Right lobe of liver (tissue), 6 donors: ENCODE measurements around the gene PRCC. TPM values are rescaled to one million over a fixed set of nuclear protein-coding genes. Genes with fewer than 3 reads are reported as not detected.

Experiments
- ATAC-seq, 4 donors: fragments of 200-7000 bp; cut with Tn5 transposase; one replicate each; pipeline ENCODE4 v1.9.1; 2020; ENCODE audit warnings: mild to moderate bottlenecking in 4 of 4, moderate library complexity in 4 of 4
- DNase-seq, 3 donors: peaks; one replicate each; pipeline ENCODE4 v3.0.0-alpha.2; 2020
- H3K27ac ChIP-seq, 3 donors: fragments of 200-600 bp; one replicate each; pipeline ENCODE4 v1.8.0; 2022
- H3K27me3 ChIP-seq, 2 donors: fragments of 200-600 bp; one replicate each; pipeline ENCODE4 v1.8.0; 2022
- H3K36me3 ChIP-seq, 4 donors: fragments of 200-600 bp; sonication (generic) in 1 of 4; one replicate each; pipeline versions ENCODE4 v1.5.1 to v1.8.0; 2017 to 2022; ENCODE audit warnings: control low read depth in 1 of 4
- H3K4me1 ChIP-seq, 4 donors: fragments of 200-600 bp; sonication (generic) in 1 of 4; one replicate each; pipeline versions ENCODE4 v1.5.1 to v1.8.0; 2017 to 2022; ENCODE audit warnings: control low read depth in 1 of 4
- H3K4me3 ChIP-seq, 3 donors: fragments of 200-600 bp; one replicate each; pipeline ENCODE4 v1.8.0; 2022
- H3K9me3 ChIP-seq, 4 donors: fragments of 200-600 bp; sonication (generic) in 1 of 4; one replicate each; pipeline versions ENCODE4 v1.5.1 to v1.8.0; 2017 to 2022; ENCODE audit warnings: control low read depth in 1 of 4
- CTCF ChIP-seq, 4 donors: fragments of 200-600 bp in 3 of 4; fragments of 450-650 bp in 1 of 4; IDR thresholded peaks; one replicate each; pipeline versions ENCODE4 v1.5.1 to v1.8.0; 2016 to 2022; ENCODE audit warnings: antibody characterized with exemption in 4 of 4, mild to moderate bottlenecking in 2 of 4
- POLR2A ChIP-seq: fragments of 450-650 bp; IDR thresholded peaks from one replicate; pipeline ENCODE4 v1.6.1; 2017; ENCODE audit warnings: antibody characterized with exemption, mild to moderate bottlenecking
- WGBS: methylation state at CpG from one replicate; pipeline ENCODE4 v1.1.6; 2018; ENCODE audit warnings: low coverage, low lambda C conversion rate; ENCODE audit not compliant: insufficient coverage; ENCODE audit errors: missing lambda C conversion rate; 5-methylcytosine and 5-hydroxymethylcytosine counted together
- intact Hi-C, 2 donors: fragments of 100-400 bp; cut with DNase I; formaldehyde crosslinking; loops; one replicate each; pipeline versions ENCODE4 v1.11.2 to v1.14.1; 2022
- total RNA-seq, 6 experiments: library from RNA; depleted of rRNA in 2 of 6; stranded (reverse); fragments of >200 nt in 2 of 6; fragmentation: NEBNext Ultra II Directional in 3 of 6; extraction: Animal tissue kit (Norgen Biotek cat#: 25700) in 3 of 6; gene quantifications; one replicate each; pipeline versions ENCODE4 v1.1.0 to v1.2.4, GENCODE V29; 2016 to 2023
- donor health status: DM: no; HTN: yes; CAD: no.
- donor health status: DM: no; HTN: no; CAD: no.
- donor health status: DM: no; HTN: no; CAD: no.
- donor health status: DM: no; HTN: yes; CAD: no.
- donor health status: DM: no; HTN: yes; CAD: no.

The PRCC gene
- total RNA-seq, 6 experiments from 2014 or later: 17.4 to 23.4 (median 19.7) TPM

GRCh38 chr1:156833603-156834002, 66.3 kb downstream of the PRCC start:
- Histone ChIP-seq H3K4me3 (no peak overlapping the region), H3K27ac (no peak overlapping the region), H3K36me3 (no peaks in the 10 kb centered on the region), H3K4me1 (no peaks in the 10 kb centered on the region), H3K27me3 (no peaks in the 10 kb centered on the region), H3K9me3 (no peaks in the 10 kb centered on the region)
- DNase-seq: no peak
- 31% methylated on average over 2 of the region's 2 CpGs for WGBS
- TF ChIP-seq CTCF (IDR thresholded peaks at IDR 0.05) (no peak), POLR2A (no peak)
- intact Hi-C loops: no loop called here
- ATAC-seq: no peak

GRCh38 chr1:156834322-156834721, 67.0 kb downstream of the PRCC start:
- no peaks in the 10 kb centered on the region for H3K36me3 ChIP-seq
- ATAC-seq: no peak
- no peaks in the 10 kb centered on the region for H3K27me3 ChIP-seq
- 48% methylated on average over 3 of the region's 3 CpGs for WGBS
- TF ChIP-seq CTCF (IDR thresholded peaks at IDR 0.05) (no peak), POLR2A (no peak)
- intact Hi-C loops: no loop called here
- H3K4me3 ChIP-seq: no peak overlapping the region
- DNase-seq: no peak
- H3K4me1 ChIP-seq: no peaks in the 10 kb centered on the region
- H3K27ac ChIP-seq: no peak overlapping the region
- no peaks in the 10 kb centered on the region for H3K9me3 ChIP-seq

DNA sequence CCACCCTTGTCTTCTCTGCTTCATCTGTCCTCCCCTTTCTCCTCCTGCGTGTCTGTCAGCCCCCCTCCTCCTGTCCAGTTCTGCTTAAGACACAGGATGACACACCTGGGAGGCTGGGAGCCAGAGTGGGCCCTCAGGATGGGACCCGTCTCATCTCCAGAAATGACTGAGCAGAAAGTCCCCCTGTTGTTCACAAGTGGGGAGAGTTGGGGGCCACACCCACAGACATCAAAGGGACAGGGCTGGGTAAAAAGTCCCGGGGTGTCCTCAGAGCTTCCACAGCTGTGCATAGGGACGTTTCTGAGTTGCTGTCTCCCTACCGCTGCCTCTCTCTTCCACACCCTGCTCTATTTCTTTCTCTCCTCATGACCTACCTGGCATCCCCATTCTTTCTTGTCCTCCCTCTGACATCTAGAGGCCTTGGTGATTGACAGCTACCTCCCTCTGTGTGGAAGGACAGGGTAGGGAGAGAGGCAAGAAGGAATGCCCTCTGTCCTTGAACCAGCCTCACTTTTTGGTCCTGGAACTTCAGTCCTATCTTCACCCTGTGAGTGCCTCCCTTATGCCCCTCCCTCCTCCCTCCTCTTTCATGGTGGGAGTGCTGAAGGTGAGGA, 68.8 kb downstream of the PRCC start:
- Histone ChIP-seq H3K27me3 (no peaks in the 10 kb centered on the region), H3K9me3 (no peaks in the 10 kb centered on the region), H3K4me3 (no peak overlapping the region), H3K4me1 (no peaks in the 10 kb centered on the region), H3K36me3 (no peaks in the 10 kb centered on the region), H3K27ac (no peak overlapping the region)
- TF ChIP-seq POLR2A (no peak), CTCF (IDR thresholded peaks at IDR 0.05) (no peak)
- no peak for DNase-seq
- intact Hi-C loops: no loop called here
- 42% methylated on average over 5 of the region's 5 CpGs for WGBS
- no peak for ATAC-seq

DNA sequence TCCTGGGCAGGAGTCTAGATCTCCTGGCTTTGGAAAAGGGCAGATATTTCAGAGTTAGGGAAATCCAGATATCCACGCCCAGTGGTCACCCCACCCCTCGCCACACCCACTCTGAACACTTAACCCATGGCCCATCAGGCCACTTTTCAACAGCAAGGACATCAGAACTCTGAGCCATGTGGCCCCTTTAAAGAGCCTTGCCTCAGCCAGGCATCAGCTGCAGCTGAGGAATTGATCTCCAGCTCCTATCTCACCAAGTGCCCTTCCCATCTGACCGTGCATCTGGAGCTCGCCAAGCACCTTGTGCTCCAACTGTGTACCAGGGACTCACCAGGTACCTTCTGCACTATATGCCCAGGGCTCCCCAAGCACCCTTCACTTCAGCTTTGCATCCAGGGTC, 69.6 kb downstream of the PRCC start:
- Histone ChIP-seq H3K9me3 (no peaks in the 10 kb centered on the region), H3K4me3 (no peak overlapping the region), H3K4me1 (no peaks in the 10 kb centered on the region), H3K27me3 (no peaks in the 10 kb centered on the region), H3K27ac (no peak overlapping the region), H3K36me3 (no peaks in the 10 kb centered on the region)
- 71% methylated on average over 1 of the region's 4 CpGs for WGBS
- ATAC-seq: no peak
- TF ChIP-seq CTCF (IDR thresholded peaks at IDR 0.05) (no peak), POLR2A (no peak)
- intact Hi-C loops: no loop called here
- DNase-seq: no peak

DNA sequence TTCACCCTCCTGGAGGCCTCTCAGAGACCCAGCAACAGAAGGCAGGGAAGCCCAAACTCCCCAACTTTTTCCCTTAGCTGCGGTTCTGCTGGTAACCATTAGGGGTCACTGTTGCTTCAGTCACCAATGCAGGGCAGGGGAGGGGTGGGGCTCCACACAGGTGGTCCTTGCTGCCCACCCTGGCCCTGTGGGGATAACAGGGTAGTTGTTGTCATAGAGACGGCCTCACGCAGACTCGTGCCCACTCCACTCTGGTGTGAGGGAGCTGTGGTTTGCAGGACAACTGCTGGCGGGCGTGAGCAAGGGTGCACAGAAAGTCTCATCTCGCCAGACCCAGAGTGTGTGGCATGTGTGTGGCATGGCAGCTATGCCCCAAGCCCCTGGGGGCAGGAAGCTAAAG, 71.6 kb downstream of the PRCC start:
- WGBS: no CpG with 5 or more reads among the region's 7 CpGs
- intact Hi-C loops: no loop called here
- DNase-seq (no peak), ATAC-seq (peak; percentile 55 to 84 (median 72))
- Histone ChIP-seq H3K36me3 (no peaks in the 10 kb centered on the region), H3K4me1 (no peaks in the 10 kb centered on the region), H3K4me3 (no peak overlapping the region), H3K27me3 (no peaks in the 10 kb centered on the region), H3K9me3 (no peaks in the 10 kb centered on the region), H3K27ac (no peak overlapping the region)
- no peak for TF ChIP-seq POLR2A
- TF ChIP-seq CTCF (IDR thresholded peaks at IDR 0.05): peak; percentile 76 to 84 (median 80)
